Keratinocyte (primary cell): ENCODE data around the gene FUT4. TPM values are rescaled to one million over a fixed set of nuclear protein-coding genes. Genes with fewer than 3 reads are reported as not detected.

ENCODE experiments used
- DNase-seq: peaks from one replicate; pipeline ENCODE4 v3.0.0-alpha.2; 2011; ENCODE audit warnings: low read depth, missing footprints, low spot score
- FAIRE-seq: peaks from 2 replicates; lab custom pipeline; 2011; peaks lifted over from hg19 to GRCh38; lab: Jason Lieb, UNC
- H2AFZ ChIP-seq: 2 replicates; pipeline ENCODE4 v1.6.0; 2012; ENCODE audit warnings: low read length, control low read depth, inconsistent platforms; ENCODE audit not compliant: control insufficient read depth
- H3K27ac ChIP-seq: 2 replicates; pipeline ENCODE4 v1.5.1; 2011; ENCODE audit warnings: low read length; ENCODE audit not compliant: control insufficient read depth, insufficient read depth
- H3K27me3 ChIP-seq: 3 replicates; pipeline ENCODE4 v1.6.0; 2011; ENCODE audit warnings: low read length; ENCODE audit not compliant: control insufficient read depth, insufficient read depth; ENCODE audit errors: extremely low read depth
- H3K36me3 ChIP-seq, 2 experiments: 2 replicates in 1 of 2; 3 replicates in 1 of 2; pipeline ENCODE4 v1.5.1; 2011; ENCODE audit warnings: low read length in 2 of 2, mild to moderate bottlenecking in 1 of 2; ENCODE audit not compliant: control insufficient read depth in 2 of 2, insufficient read depth in 2 of 2; ENCODE audit errors: extremely low read depth in 1 of 2
- H3K4me1 ChIP-seq: 3 replicates; pipeline ENCODE4 v1.5.1; 2011; ENCODE audit warnings: low read length; ENCODE audit not compliant: control insufficient read depth, insufficient read depth; ENCODE audit errors: extremely low read depth
- H3K4me2 ChIP-seq: 3 replicates; pipeline ENCODE4 v1.6.0; 2011; ENCODE audit warnings: low read depth, low read length; ENCODE audit not compliant: control insufficient read depth, insufficient read depth; ENCODE audit errors: extremely low read depth
- H3K4me3 ChIP-seq, 3 experiments: fragments of 200-600 bp in 1 of 3; sonication (generic) in 1 of 3; 2 replicates in 2 of 3; 3 replicates in 1 of 3; pipeline ENCODE4 v1.5.1; 2011 to 2016; ENCODE audit warnings: low read length in 3 of 3, mild to moderate bottlenecking in 3 of 3, control low read depth in 2 of 3, inconsistent platforms in 1 of 3, low read depth in 1 of 3, mixed read lengths in 1 of 3, mixed run types in 1 of 3, moderate library complexity in 1 of 3; ENCODE audit not compliant: control insufficient read depth in 2 of 3, insufficient read depth in 2 of 3; ENCODE audit errors: extremely low read depth in 1 of 3
- H3K79me2 ChIP-seq: 2 replicates; pipeline ENCODE4 v1.6.0; 2012; ENCODE audit warnings: low read length; ENCODE audit not compliant: control insufficient read depth, insufficient read depth
- H3K9ac ChIP-seq: 3 replicates; pipeline ENCODE4 v1.6.0; 2011; ENCODE audit warnings: low read length; ENCODE audit not compliant: control insufficient read depth, insufficient read depth; ENCODE audit errors: extremely low read depth
- H3K9me1 ChIP-seq: 3 replicates; pipeline ENCODE4 v1.6.0; 2011; ENCODE audit warnings: low read length; ENCODE audit not compliant: control insufficient read depth, insufficient read depth; ENCODE audit errors: extremely low read depth
- H3K9me3 ChIP-seq: 2 replicates; pipeline ENCODE4 v1.5.1; 2012; ENCODE audit warnings: low read depth, low read length; ENCODE audit not compliant: control insufficient read depth
- H4K20me1 ChIP-seq: 3 replicates; pipeline ENCODE4 v1.6.0; 2011; ENCODE audit warnings: low read length; ENCODE audit not compliant: control insufficient read depth, insufficient read depth; ENCODE audit errors: extremely low read depth
- CTCF ChIP-seq, 3 experiments: IDR thresholded peaks in 1 of 3; conservative IDR thresholded peaks in 1 of 3; optimal IDR thresholded peaks in 1 of 3; 2 replicates in 2 of 3; 3 replicates in 1 of 3; pipeline versions ENCODE3 to v1.5.1; 2011; ENCODE audit warnings: low read length in 3 of 3, mild to moderate bottlenecking in 3 of 3, moderate library complexity in 2 of 3, control low read depth in 1 of 3, inconsistent platforms in 1 of 3; ENCODE audit not compliant: insufficient read depth in 2 of 3; ENCODE audit errors: extremely low read depth in 1 of 3
- EZH2 ChIP-seq: IDR thresholded peaks from one replicate; pipeline ENCODE4 v1.6.1; 2012; ENCODE audit warnings: inconsistent platforms, mild to moderate bottlenecking, low read length, moderate library complexity
- dilution Hi-C: fragments of 300-500 bp; cut with MboI; formaldehyde crosslinking; loops from one replicate; pipeline ENCODE4 v1.7.0; 2020; ENCODE audit warnings: low sequenced_read_pairs; ENCODE audit not compliant: extremely low pct_ligation_motif_present
- polyA plus RNA-seq, 5 experiments: library from polyadenylated mRNA; depleted of rRNA in 3 of 5; stranded (reverse) in 3 of 5; stranded (forward) in 1 of 5; unstranded in 1 of 5; fragments of >200 nt; gene quantifications; 1 replicate in 1 of 5; 2 replicates in 3 of 5; 3 replicates in 1 of 5; pipeline versions ENCODE4 v1.2.1 to v1.2.3, GENCODE V29; 2011 to 2012; ENCODE audit warnings: missing spikeins in 2 of 5, low read depth in 1 of 5, low replicate concordance in 1 of 5

The FUT4 gene
- polyA plus RNA-seq, 1 donor (not counting 4 experiments of a cell fraction or from before 2014, with no cell fraction given): 0.39 TPM

- Histone ChIP-seq H3K27me3 (peaks cover 23% of the 10 kb centered on the region), H3K4me2 (no peak overlapping the region), H3K9me1 (no peaks in the 10 kb centered on the region), H3K79me2 (no peaks in the 10 kb centered on the region), H3K4me1 (no peaks in the 10 kb centered on the region), H3K9me3 (no peaks in the 10 kb centered on the region), H3K27ac (no peak overlapping the region), H3K4me3 (no peak overlapping the region), H4K20me1 (no peaks in the 10 kb centered on the region), H3K36me3 (no peaks in the 10 kb centered on the region), H3K9ac (no peak overlapping the region), H2AFZ (no peak overlapping the region)
- dilution Hi-C loops: no loop called here
- DNase-seq (no peak), FAIRE-seq (no peak)
- TF ChIP-seq CTCF (optimal IDR thresholded peaks at IDR 0.05 in 1 of 3, IDR thresholded peaks at IDR 0.05 in 1 of 3, conservative IDR thresholded peaks at IDR 0.05 in 1 of 3; ENCODE audit: extremely low read depth in 1 of 3, insufficient read depth in 2 of 3, low read length in 3 of 3) (no peak), EZH2 (no peak)
Observed at GRCh38 chr11:94586546-94586945, 42.8 kb downstream of the FUT4 start.

GRCh38 chr11:94586978-94587377, 43.3 kb downstream of the FUT4 start:
- DNase-seq (no peak), FAIRE-seq (no peak)
- Histone ChIP-seq H3K9ac (no peak overlapping the region), H3K9me3 (no peaks in the 10 kb centered on the region), H3K36me3 (no peaks in the 10 kb centered on the region), H3K27ac (no peak overlapping the region), H3K79me2 (no peaks in the 10 kb centered on the region), H4K20me1 (no peaks in the 10 kb centered on the region), H3K4me3 (no peak overlapping the region), H3K9me1 (no peaks in the 10 kb centered on the region), H3K4me1 (no peaks in the 10 kb centered on the region), H3K4me2 (no peak overlapping the region), H3K27me3 (peaks cover 20% of the 10 kb centered on the region), H2AFZ (no peak overlapping the region)
- no peak for TF ChIP-seq CTCF (optimal IDR thresholded peaks at IDR 0.05 in 1 of 3, IDR thresholded peaks at IDR 0.05 in 1 of 3, conservative IDR thresholded peaks at IDR 0.05 in 1 of 3; ENCODE audit: extremely low read depth in 1 of 3, insufficient read depth in 2 of 3, low read length in 3 of 3)
- dilution Hi-C loops: no loop called here
